HEK293T (cell line): ENCODE data around the gene AKT3.

ENCODE experiments used
- ARNT ChIP-seq: fragments of 450-650 bp; IDR thresholded peaks from 2 replicates; pipeline ENCODE4 v1.6.1; 2017; ENCODE audit warnings: mild to moderate bottlenecking
- FOXK2 ChIP-seq: fragments of 450-650 bp; IDR thresholded peaks from 2 replicates; pipeline ENCODE4 v1.6.1; 2016; ENCODE audit warnings: mild to moderate bottlenecking
- NFRKB ChIP-seq: fragments of 450-650 bp; IDR thresholded peaks from 2 replicates; pipeline ENCODE4 v1.6.1; 2016; ENCODE audit warnings: mild to moderate bottlenecking, moderate library complexity
- PKNOX1 ChIP-seq: fragments of 450-650 bp; IDR thresholded peaks from 2 replicates; pipeline ENCODE4 v1.6.1; 2016
- SP1 ChIP-seq: fragments of 450-650 bp; IDR thresholded peaks from 2 replicates; pipeline ENCODE4 v1.6.1; 2017
- SUZ12 ChIP-seq: fragments of 450-650 bp; IDR thresholded peaks from 2 replicates; pipeline ENCODE4 v1.6.1; 2016; ENCODE audit warnings: mild to moderate bottlenecking
- TARDBP ChIP-seq: fragments of 450-650 bp; IDR thresholded peaks from 2 replicates; pipeline ENCODE4 v1.6.1; 2016
- ZNF384 ChIP-seq: fragments of 450-650 bp; IDR thresholded peaks from 2 replicates; pipeline ENCODE4 v1.6.1; 2016

GRCh38 chr1:243726806-243727502, 123.1 kb downstream of the AKT3 start:
- TF ChIP-seq FOXK2: no peak
- no peak for TF ChIP-seq ARNT
- TF ChIP-seq TARDBP: no peak
- no peak for TF ChIP-seq NFRKB
- no peak for TF ChIP-seq SUZ12
- TF ChIP-seq PKNOX1: peak; percentile 36
- no peak for TF ChIP-seq SP1
- TF ChIP-seq ZNF384: no peak
